NCI-H128 (cell line): ENCODE results near the gene MOGAT2.
"Not testable (repeated sequence)": the region's sequence is repeated elsewhere in the genome, so short reads cannot be mapped to it uniquely, and the experiment has no call there.

Source experiments
- DNase-seq: peaks from one replicate; lab custom pipeline; 2025; ENCODE audit not compliant: unreplicated experiment; lab: John Stamatoyannopoulos, UW

The MOGAT2 gene

GRCh38 chr11:75718419-75719339 lies 1.0 kb downstream of the MOGAT2 start:
- DNase-seq: no peak

DNA sequence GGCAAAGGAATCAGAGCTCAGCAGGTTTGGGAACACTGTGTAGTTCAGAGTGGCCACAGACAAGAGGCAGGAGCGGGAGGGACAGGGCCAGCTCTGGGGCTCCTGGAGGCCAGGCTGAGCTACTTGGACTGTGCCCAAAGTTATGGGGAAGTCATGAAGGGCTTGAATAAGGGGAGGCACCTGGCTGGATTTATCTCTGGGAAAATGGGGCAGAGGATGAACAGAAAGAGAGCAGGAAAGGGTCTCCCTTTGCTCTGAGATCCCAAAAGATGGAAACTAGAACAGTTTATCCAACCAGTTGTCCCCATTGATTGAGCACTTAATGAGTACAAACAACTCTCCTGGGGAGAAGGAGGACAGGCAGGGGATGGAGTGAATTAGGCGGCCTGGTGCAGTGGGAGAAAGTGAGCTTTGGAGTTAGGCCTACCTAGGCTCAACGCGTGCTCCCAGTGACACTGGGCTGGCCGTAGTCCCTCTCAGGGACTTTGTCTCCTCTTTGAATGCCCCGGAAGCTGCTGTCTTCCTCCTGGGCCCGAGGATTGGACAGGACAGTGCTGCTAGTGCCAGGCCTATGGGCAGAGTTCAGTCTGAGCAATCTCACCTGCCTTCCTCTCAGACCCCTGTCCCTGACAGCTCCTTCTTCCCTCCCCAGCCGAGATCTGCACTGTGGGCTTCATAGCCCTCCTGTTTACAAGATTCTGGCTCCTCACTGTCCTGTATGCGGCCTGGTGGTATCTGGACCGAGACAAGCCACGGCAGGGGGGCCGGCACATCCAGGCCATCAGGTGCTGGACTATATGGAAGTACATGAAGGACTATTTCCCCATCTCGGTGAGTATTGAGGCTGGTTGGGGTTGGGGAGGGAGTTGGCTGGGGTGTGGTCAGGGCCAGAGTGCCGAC lies 2.0 kb downstream of the MOGAT2 start:
- no peak for DNase-seq

- no peak for DNase-seq
Measured at GRCh38 chr11:75720639-75721038, 3.0 kb downstream of the MOGAT2 start.

DNA sequence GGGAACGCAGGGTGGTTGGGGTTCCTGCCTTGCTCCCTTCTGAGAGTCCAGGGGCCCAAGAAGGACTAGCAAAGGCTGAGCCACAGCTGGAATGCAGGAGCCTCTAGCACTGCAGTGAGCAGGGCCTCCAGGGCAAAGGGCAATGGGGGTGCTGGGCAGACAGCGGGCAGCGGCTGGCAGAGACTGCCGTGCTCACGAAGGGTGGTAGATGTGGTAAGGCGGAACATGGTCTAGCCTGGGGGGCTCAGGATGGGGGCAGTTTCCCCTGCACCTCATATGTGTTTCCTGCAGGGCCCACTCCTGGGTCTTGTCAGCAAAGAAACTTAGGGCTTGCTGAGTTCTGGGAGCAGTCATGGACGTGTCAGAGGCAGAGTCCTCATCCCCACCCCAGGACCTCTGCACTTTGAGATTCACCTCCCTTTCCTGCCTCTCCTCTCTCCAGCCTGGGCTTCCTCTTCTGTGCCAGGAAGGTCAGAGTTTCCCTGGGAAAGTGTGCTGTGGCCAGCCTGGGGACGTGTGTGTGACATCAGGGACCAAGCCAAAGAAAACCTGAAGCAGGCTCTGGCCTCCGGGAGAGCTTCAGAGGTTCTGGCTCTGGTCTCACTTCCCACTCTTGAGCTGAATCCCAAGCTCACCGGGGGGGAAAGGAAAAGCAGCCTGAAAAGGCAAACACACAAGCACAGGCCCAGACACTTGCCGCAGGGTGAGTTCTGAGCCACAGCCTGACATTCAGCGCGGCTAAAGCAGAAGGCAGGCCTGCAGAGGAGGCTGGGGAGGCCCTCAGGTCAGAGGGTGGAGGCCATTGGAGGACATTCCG lies 4.4 kb downstream of the MOGAT2 start:
- no peak for DNase-seq

DNA sequence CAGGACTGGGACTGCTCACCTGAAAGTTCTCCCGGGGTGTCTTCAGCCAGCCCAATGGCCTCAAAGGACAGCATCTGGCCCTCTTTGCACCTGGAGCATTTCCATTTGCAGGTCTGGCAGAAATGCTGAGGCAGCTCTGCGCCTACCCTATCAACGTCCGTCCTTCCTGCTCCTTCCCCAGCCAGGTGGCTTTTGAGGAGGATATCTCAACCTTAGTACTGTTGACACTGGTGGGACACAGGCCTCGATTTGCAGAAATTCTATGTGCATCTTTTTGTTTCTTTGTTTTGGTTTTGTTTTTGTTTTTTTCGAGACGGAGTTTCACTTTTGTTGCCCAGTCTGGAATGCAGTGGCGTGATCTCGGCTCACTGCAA lies 5.0 kb downstream of the MOGAT2 start:
- DNase-seq: no peak

DNA sequence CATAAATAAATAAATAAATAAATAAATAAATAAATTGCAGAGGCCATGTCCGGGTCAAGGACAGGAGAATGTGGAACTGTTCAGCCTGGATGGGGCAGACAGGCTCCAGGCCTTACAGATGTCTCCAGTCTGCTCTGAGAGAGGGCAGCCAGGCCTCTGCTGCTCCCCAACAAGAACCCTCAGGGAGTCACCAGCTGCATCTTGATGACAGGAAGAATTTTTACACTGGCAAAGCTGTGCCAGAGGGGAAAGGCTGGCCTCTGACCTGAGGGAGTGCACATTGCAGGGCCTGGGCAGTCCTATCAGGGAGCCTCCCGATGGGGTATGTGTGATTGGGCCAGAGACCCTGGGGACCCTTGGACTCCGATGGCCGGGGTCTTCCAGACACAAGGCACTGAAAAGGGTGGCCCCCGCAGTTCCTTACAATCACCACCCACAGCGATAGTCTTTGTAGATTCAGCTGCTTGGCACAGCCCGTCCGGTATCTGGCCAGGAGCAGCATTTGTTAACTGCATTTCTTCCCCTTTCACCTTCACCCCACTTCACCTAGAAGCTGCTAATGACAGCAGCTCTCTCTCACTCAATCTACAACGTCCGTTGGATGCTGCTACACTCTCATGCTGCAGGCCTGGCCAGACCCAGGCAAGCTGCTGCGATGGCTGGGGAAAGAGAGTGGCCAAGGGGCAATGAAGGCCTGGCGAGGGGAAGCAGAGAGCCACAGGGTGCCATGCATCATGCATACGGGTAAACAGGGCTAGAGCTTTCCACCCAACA lies 8.1 kb downstream of the MOGAT2 start:
- no peak for DNase-seq

DNA sequence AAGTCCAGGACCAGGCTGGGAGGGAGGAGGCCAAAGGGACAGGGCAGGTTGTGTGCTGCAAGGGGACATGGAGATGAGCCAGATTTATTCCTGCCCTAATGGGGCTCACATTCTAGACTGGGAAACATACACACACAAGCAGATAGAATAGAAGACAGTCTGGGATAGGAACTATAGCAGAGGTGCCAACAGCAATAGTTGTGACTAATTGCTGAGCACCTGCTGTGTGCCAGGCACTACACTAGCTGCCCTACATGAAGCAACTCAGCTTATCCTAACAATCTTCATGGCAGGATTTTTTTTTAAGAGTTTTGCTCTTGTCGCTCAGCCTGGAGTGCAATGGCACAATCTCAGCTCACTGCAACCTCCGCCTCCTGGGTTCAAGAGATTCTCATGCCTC lies 11.4 kb downstream of the MOGAT2 start:
- no peak for DNase-seq

GRCh38 chr11:75731095-75731494 lies 13.5 kb downstream of the MOGAT2 start:
- no peak for DNase-seq

- no peak for DNase-seq
Measured at GRCh38 chr11:75733071-75733430, 15.4 kb downstream of the MOGAT2 start.

DNA sequence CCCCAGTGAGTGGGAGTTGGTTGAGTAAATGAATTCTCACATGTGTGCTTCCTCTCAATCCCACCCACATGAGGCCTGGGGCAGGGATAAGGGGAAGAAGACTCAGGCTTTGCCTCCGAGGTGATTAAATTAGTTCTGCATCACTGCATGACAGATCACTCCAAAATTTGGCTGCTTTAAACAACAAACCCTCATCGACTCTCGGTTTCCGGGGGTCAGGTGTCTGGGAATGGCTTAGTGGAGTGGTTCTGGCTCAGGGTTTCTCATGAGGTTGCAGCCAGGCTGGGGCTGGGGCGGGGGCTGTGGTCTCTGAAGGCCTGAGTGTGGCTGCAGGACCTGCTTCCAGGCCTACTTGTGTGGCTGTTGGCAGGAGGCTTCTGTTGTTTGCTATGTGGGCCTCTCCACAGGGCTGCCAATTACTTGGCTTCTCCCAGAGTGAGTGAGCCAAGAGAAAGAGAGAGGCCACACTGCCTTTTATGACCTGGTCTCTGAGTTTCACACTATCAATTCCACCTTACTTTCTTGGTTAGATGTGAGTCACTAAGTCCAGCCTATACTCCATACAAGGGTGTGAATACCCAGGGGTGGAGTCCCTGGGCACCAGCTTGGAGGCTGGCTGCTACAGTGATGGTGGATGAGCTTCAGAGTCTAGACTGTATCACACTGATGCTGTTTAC lies 15.9 kb downstream of the MOGAT2 start:
- DNase-seq: no peak

- DNase-seq: no peak
Measured at GRCh38 chr11:75734491-75735180, 17.0 kb downstream of the MOGAT2 start.

- DNase-seq: no peak
Measured at GRCh38 chr11:75735181-75735845, 17.7 kb downstream of the MOGAT2 start.

DNA sequence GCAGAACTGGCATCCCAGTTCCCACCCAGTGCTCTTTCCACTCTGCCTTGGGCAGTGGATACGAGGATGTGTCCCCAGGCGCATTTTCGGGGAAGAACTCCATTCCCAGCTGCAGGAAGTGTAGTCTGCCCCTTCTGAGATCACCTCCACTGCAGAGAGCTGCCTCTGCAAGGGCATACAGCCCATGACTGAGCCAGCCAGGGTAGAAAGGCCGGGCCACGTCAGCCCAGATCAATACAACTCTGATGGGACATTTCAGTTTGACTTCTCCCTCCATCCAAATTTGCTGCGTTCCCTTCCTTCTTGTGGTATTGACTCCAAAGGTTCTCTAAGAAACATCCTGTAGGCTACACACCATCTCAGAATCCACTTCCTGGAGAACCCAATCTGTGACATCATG lies 19.7 kb downstream of the MOGAT2 start:
- DNase-seq: no peak

- DNase-seq: no peak
Measured at GRCh38 chr11:75740681-75741080, 23.0 kb downstream of the MOGAT2 start.

DNA sequence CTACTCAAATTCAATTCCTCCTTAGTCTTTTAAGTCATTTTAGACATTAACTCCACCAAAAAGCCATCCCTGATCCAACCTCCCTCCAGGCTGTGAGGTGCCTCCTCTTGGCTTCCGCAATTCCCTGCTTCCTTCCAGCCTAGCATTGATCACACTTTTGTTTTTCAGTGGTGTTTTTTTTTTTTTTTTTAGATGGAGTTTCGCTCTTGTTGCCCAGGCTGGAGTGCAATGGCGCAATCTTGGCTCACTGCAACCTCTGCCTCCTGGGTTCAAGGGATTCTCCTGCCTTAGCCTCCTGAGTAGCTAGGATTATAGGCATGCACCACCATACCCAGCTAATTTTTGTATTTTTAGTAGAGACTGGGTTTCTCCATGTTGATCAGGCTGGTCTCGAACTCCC lies 25.5 kb downstream of the MOGAT2 start:
- DNase-seq: not testable (repeated sequence)

- DNase-seq: no peak
Measured at GRCh38 chr11:75743711-75744563, 26.3 kb downstream of the MOGAT2 start.

DNA sequence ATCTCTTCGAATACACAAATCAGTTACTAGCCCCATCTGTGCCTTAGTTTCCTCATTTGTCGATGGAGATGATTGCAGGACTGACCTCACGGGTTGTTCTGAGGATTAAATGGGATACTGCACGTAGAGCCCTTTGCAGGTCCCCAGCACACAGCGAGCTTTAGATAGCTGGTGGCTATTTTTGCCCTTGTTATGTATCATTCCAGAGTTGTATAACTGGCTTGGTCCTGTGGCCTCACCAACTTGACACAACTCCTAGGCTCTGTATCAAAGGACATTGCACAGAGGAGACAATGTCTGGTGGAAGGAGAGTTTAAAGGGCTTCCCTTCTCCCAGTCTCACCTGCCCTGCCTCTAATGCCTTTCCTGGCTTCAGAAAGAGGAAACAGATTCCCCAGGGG lies 28.2 kb downstream of the MOGAT2 start:
- no peak for DNase-seq

DNA sequence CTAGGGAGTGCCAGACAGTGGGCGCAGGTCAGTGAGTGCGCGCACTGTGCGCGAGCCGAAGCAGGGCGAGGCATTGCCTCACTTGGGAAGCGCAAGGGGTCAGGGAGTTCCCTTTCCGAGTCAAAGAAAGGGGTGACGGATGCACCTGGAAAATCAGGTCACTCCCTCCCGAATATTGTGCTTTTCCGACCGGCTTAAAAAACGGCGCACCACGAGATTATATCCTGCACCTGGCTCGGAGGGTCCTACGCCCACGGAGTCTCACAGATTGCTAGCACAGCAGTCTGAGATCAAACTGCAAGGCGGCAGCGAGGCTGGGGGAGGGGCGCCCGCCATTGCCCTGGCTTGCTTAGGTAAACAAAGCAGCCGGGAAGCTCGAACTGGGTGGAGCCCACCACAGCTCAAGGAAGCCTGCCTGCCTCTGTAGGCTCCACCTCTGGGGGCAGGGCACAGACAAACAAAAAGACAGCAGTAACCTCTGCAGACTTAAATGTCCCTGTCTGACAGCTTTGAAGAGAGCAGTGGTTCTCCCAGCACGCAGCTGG lies 31.2 kb downstream of the MOGAT2 start:
- not testable (repeated sequence) for DNase-seq
